Astrocyte of the spinal cord (primary cell): ENCODE measurements around the gene C15orf39.

ENCODE experiments used
- DNase-seq: peaks from one replicate; pipeline ENCODE4 v3.0.0; 2011; ENCODE audit warnings: low read depth, low spot score
- H3K4me3 ChIP-seq: 2 replicates; pipeline ENCODE4 v1.5.1; 2011; ENCODE audit warnings: low read depth, mild to moderate bottlenecking, low read length, moderate library complexity
- CTCF ChIP-seq: IDR thresholded peaks from 2 replicates; pipeline ENCODE4 v1.5.1; 2012; ENCODE audit warnings: low read depth, mild to moderate bottlenecking, low read length, inconsistent platforms
- in situ Hi-C: cut with HindIII; loops from 2 replicates; pipeline ENCODE4 v1.10.0; 2017; ENCODE audit warnings: low sequenced_read_pairs

Gene C15orf39

GRCh38 chr15:75200765-75201615 lies 692 bp upstream of the C15orf39 start:
- no peak for TF ChIP-seq CTCF
- peak overlapping the region; percentile 79 for H3K4me3 ChIP-seq
- peak; percentile 26 for DNase-seq
- in situ Hi-C loops, result no loop called here

- in situ Hi-C loops, result no loop called here
- H3K4me3 ChIP-seq, result peak overlapping the region; percentile 79
These were observed 752 bp downstream of the C15orf39 start for GRCh38 chr15:75202251-75203016.

GRCh38 chr15:75203017-75203907 lies 1.6 kb downstream of the C15orf39 start:
- no peak for DNase-seq
- H3K4me3 ChIP-seq, result peak overlapping the region; percentile 79
- in situ Hi-C loops, result no loop called here
- no peak for TF ChIP-seq CTCF

More at GRCh38 chr15:75202251-75203016, 752 bp downstream of the C15orf39 start:
- DNase-seq, result peak; percentile 59
- no peak for TF ChIP-seq CTCF

GRCh38 chr15:75203908-75204263 lies 2.2 kb downstream of the C15orf39 start:
- in situ Hi-C loops, result no loop called here
- no peak for DNase-seq
- H3K4me3 ChIP-seq, result no peak overlapping the region
- TF ChIP-seq CTCF, result no peak

- DNase-seq, result peak; percentile 89
- no peak overlapping the region for H3K4me3 ChIP-seq
- in situ Hi-C loops, result no loop called here
- TF ChIP-seq CTCF, result peak; percentile 98
These were observed 2.8 kb downstream of the C15orf39 start for GRCh38 chr15:75204340-75205063.

- no peak for TF ChIP-seq CTCF
- in situ Hi-C loops, result no loop called here
- no peak for DNase-seq
- no peak overlapping the region for H3K4me3 ChIP-seq
These were observed 3.3 kb downstream of the C15orf39 start for GRCh38 chr15:75205064-75205395.
